ENCODE measurements around the gene KRT79.

KRT79 gene

DNA sequence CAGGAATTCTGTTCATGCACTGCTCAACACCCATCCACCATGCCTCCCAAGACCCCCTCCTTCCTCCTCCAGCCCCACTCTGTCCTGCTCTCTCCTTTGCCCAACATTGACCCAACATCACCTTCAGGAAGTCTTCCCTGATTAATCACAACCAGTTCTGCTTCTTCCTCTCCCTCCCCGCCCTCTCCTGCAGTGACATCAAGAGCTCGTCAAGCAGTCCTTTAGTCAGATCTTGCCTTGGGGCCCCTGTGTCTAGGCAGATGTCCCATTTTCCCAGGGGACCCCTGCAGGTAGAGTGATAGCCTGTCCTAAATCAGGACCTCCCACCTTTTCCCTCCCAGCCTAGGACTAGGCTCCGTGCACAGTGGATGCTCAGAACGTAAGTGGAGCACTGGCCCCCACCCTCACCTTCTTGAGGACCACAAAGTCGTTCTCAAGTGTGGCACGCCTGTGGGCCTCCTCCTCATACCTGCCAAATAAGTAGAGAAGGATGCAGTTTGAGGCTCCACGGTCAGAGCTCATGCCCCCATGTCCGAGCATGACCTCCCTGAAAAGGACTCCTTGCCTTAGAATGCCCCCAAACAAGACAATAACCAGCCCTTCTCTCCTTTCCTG is 12.4 kb upstream of the KRT79 start:
- TF ChIP-seq PAX5 (IDR thresholded peaks at IDR 0.05; ENCODE audit: insufficient read depth, low read length, severe bottlenecking) (no peak), TAF1 (IDR thresholded peaks at IDR 0.05; ENCODE audit: low read depth, low read length) (no peak), SPI1 (IDR thresholded peaks at IDR 0.05; ENCODE audit: low read depth, low read length) (no peak), POLR2A (IDR thresholded peaks at IDR 0.05; ENCODE audit: low read depth, low read length) (no peak), POU2F2 (IDR thresholded peaks at IDR 0.05; ENCODE audit: low read depth, low read length) (no peak), POLR2AphosphoS5 (IDR thresholded peaks at IDR 0.05; ENCODE audit: low read depth, low read length) (no peak)
- no peak for DNase-seq (ENCODE audit: insufficient read length, low spot score)
- no peak for FAIRE-seq

DNA sequence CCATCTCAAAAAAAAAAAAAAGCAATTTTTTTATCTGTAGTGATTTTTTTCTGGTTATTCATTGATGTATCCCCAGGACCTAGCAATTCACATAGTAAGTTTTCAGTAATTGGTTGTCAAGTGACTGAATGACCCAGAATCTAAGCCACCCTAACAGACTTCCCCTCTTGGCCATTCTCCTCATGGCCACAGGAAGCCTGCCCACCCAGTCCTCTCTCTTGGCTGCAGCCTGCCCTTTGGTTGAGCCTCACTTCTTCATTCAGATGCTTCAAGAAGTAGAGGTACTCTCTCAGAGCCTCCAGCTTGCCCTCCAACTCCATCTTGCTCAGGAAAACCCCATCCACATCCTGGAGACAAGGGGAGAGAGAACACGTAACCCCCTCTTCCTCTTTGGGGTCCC is 11.8 kb upstream of the KRT79 start:
- TF ChIP-seq POLR2A (IDR thresholded peaks at IDR 0.05; ENCODE audit: low read depth, low read length) (no peak), SPI1 (IDR thresholded peaks at IDR 0.05; ENCODE audit: low read depth, low read length) (no peak), POU2F2 (IDR thresholded peaks at IDR 0.05; ENCODE audit: low read depth, low read length) (no peak), TAF1 (IDR thresholded peaks at IDR 0.05; ENCODE audit: low read depth, low read length) (no peak), PAX5 (IDR thresholded peaks at IDR 0.05; ENCODE audit: insufficient read depth, low read length, severe bottlenecking) (no peak), POLR2AphosphoS5 (IDR thresholded peaks at IDR 0.05; ENCODE audit: low read depth, low read length) (no peak)
- DNase-seq (ENCODE audit: insufficient read length, low spot score) = no peak
- FAIRE-seq = no peak

DNA sequence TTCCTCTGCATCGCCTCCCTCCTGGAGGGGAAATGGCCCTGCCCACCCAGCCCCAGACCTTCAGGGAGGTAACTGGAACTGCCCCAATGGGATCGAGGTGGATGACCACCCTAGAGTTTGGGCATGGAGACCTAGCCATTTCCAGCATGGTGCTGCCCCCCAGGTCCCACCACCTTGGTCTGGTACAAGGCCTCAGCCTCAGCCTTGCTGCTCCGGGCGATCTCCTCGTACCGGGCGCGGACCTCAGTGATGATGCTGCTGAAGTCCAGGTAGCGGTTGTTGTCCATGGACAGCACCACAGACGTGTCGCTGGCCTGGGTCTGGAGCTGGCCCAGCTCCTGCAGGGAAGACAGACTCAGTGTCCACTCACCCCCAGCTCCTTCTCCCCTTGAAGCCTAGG is 10.3 kb upstream of the KRT79 start:
- FAIRE-seq (no peak), DNase-seq (ENCODE audit: insufficient read length, low spot score) (no peak)
- TF ChIP-seq POLR2AphosphoS5 (IDR thresholded peaks at IDR 0.05; ENCODE audit: low read depth, low read length) = no peak
- no peak for TF ChIP-seq POLR2A (IDR thresholded peaks at IDR 0.05; ENCODE audit: low read depth, low read length)
- TF ChIP-seq POU2F2 (IDR thresholded peaks at IDR 0.05; ENCODE audit: low read depth, low read length) = no peak
- no peak for TF ChIP-seq SPI1 (IDR thresholded peaks at IDR 0.05; ENCODE audit: low read depth, low read length)
- TF ChIP-seq TAF1 (IDR thresholded peaks at IDR 0.05; ENCODE audit: low read depth, low read length) = no peak
- TF ChIP-seq PAX5 (IDR thresholded peaks at IDR 0.05; ENCODE audit: insufficient read depth, low read length, severe bottlenecking) = no peak

DNA sequence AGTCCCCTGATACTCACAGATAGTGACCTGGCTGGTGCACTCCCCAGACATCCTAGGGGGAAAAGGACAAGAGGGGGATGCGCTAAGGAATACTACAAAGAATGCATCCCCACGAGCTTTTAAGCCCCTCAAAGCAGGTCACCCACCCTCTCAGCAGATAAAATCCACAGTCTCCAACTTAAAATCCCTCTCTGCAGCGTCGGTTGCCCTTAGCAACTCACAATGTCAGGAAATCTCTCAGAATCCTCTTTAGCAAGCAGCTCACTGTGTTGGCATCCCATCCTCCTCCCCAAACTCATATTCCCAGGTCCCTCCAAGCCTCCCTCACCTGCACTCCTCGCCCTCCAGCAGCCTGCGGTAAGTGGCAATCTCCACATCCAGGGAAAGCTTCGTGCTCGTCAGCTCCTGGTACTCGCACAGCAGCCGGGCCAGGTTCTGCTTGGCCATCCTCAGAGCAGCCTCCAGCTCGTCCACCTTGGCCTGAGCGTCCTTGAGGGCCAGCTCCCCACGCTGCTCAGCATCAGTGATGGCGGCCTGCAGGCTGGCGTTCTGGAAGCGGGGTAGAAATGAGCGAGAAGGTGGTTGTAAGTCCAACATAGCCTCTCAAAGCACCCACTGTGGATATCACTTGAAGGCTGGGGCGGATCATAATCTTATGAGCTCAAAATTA is 5.5 kb upstream of the KRT79 start:
- TF ChIP-seq TAF1 (IDR thresholded peaks at IDR 0.05; ENCODE audit: low read depth, low read length) (no peak), POLR2A (IDR thresholded peaks at IDR 0.05; ENCODE audit: low read depth, low read length) (no peak), SPI1 (IDR thresholded peaks at IDR 0.05; ENCODE audit: low read depth, low read length) (no peak), PAX5 (IDR thresholded peaks at IDR 0.05; ENCODE audit: insufficient read depth, low read length, severe bottlenecking) (no peak), POLR2AphosphoS5 (IDR thresholded peaks at IDR 0.05; ENCODE audit: low read depth, low read length) (no peak), POU2F2 (IDR thresholded peaks at IDR 0.05; ENCODE audit: low read depth, low read length) (no peak)
- FAIRE-seq (no peak), DNase-seq (ENCODE audit: insufficient read length, low spot score) (no peak)

DNA sequence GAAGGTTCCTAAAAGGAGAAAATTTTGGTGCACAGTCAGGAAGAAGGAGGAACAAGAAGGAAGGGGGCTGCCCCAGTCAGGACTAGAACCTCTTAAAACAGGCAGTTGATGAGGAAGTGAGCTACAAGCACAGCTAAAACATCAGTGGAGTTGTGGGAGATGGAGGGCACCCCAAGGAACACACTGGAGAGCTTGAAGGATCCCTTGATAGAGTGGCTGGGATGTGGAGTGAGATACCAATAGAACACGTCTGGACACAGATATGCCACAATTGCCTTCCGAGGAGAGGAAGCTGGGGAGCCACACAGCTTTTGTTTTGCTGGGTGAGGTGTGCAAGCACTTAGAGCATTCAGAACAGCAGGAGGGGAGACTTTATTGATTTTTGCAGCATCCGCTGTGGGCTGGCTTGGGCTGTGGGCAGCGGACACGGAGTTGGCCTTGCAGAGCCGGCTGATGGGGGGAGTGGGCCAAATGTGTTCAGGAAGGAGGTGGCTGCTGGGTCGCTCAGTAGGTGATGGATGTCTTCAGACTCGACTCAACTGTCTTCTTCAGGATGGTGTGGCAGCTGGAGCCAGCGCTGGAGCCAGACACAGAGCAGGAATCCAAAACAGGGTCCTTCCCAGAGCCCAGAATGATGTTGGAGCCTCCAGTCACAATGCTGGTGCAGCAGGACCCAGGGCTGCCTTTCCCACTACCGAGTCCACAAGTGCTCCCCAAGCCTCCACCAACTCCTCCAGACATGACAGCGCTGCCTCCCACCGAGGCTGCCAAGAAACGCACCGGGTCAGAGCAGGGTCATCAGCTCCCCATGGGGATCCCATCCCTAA is 4.7 kb upstream of the KRT79 start:
- TF ChIP-seq TAF1 (IDR thresholded peaks at IDR 0.05; ENCODE audit: low read depth, low read length) (no peak), POLR2AphosphoS5 (IDR thresholded peaks at IDR 0.05; ENCODE audit: low read depth, low read length) (no peak), POLR2A (IDR thresholded peaks at IDR 0.05; ENCODE audit: low read depth, low read length) (no peak), POU2F2 (IDR thresholded peaks at IDR 0.05; ENCODE audit: low read depth, low read length) (no peak), SPI1 (IDR thresholded peaks at IDR 0.05; ENCODE audit: low read depth, low read length) (no peak), PAX5 (IDR thresholded peaks at IDR 0.05; ENCODE audit: insufficient read depth, low read length, severe bottlenecking) (no peak)
- FAIRE-seq (no peak), DNase-seq (ENCODE audit: insufficient read length, low spot score) (no peak)

DNA sequence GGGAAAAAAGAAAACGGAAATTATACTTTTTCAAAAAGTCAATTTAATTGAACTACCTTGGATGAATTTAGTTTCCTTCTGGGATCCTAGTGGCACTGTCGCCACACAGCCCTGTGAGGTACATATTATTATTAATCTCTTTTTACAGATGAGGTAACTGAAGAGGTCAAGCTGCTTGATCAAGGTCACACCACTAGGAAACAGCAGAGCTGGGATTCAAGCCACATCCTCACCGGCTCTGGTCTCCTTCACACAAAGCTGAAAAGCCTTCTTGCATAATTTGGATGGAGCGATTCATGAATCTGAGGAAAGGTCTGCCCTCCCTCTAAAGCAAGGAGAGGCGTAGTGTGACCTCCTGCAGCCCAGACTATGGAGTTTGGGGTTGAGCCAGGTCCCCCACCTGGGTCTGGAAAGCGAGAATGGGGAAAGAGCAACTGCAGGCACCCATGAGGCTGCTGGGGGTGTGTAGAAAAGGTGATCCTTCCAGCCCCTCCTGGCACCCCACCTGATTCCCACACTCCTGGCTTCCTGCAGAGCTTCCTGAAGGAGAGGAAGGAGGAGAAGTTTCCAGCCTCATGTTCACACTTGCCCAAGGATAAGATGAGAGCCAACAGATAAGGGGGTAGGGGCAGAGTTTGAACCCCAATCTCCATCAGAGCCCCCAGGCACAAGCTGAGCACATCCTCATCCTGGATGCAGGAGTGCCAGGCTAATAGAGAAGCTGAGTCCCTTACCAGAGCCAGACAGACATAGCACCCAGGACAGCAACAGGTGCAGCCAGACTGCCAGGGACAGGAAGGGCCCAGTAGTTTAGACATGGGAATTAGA is 3.9 kb upstream of the KRT79 start:
- TF ChIP-seq POU2F2 (IDR thresholded peaks at IDR 0.05; ENCODE audit: low read depth, low read length) (no peak), PAX5 (IDR thresholded peaks at IDR 0.05; ENCODE audit: insufficient read depth, low read length, severe bottlenecking) (no peak), SPI1 (IDR thresholded peaks at IDR 0.05; ENCODE audit: low read depth, low read length) (no peak), POLR2AphosphoS5 (IDR thresholded peaks at IDR 0.05; ENCODE audit: low read depth, low read length) (no peak), POLR2A (IDR thresholded peaks at IDR 0.05; ENCODE audit: low read depth, low read length) (no peak), TAF1 (IDR thresholded peaks at IDR 0.05; ENCODE audit: low read depth, low read length) (no peak)
- DNase-seq (ENCODE audit: insufficient read length, low spot score) = no peak
- no peak for FAIRE-seq

DNA sequence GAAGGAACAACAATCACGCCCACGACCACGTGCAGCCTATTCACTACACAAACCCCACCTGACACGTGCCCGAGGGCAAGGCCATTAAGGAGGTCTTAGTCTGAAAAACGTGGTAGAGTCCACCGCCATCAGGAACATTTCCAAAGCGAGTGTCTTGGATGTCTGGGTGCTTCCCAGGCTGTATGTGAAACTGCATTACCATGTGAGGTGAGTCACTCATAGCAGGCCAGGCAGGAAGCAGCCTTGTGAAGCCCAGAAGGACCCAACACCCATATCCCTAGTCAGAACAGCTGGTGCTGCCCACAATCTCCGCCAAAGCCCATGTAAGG is 3.3 kb upstream of the KRT79 start:
- DNase-seq (ENCODE audit: insufficient read length, low spot score) (no peak), FAIRE-seq (no peak)
- TF ChIP-seq PAX5 (IDR thresholded peaks at IDR 0.05; ENCODE audit: insufficient read depth, low read length, severe bottlenecking) = no peak
- TF ChIP-seq SPI1 (IDR thresholded peaks at IDR 0.05; ENCODE audit: low read depth, low read length) = no peak
- no peak for TF ChIP-seq POLR2AphosphoS5 (IDR thresholded peaks at IDR 0.05; ENCODE audit: low read depth, low read length)
- no peak for TF ChIP-seq POU2F2 (IDR thresholded peaks at IDR 0.05; ENCODE audit: low read depth, low read length)
- TF ChIP-seq TAF1 (IDR thresholded peaks at IDR 0.05; ENCODE audit: low read depth, low read length) = no peak
- no peak for TF ChIP-seq POLR2A (IDR thresholded peaks at IDR 0.05; ENCODE audit: low read depth, low read length)

DNA sequence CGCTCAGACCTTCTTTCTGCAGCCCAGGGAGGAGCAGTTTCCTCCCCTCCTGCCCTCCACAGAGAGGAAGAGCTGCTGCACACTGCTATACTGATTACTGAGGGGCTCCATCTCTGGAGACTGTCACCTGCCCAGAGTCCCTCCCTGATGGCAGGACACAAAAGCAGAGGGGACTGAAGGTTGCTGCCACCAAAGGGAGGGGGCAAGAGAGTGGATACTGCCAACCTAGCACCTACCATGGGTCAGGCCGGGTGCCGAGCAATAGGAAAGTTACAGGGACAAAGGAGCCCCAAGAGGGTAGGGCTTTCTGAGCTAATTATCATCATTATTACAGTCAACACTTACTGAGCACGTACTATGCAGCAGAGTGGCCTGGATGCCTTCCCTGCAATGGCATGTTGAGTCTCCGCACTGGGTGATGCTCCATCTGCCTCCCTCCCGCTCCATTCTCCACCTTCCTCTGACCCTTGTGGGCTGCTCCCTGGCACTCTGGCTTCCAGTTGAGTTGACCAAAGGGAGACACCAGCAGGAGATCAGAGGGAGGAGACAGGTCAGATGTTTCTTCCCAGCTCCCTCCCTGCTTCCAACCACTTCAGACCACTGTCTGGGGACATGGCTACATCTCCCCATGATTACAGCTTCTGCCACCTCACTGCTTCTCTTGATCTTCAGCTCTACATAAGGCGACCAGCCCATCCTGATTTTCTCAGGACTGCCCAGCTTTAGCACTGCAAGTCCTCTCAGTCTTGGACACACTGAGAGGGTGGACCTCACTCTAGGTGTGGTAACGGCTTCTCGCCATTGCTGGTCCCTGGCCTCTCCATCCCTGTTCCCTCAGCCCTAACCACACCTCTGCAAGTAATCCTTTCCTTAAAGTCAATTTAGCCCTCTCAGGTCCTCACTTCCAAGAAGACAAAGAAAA is 2.6 kb upstream of the KRT79 start:
- no peak for FAIRE-seq
- no peak for DNase-seq (ENCODE audit: insufficient read length, low spot score)
- no peak for TF ChIP-seq PAX5 (IDR thresholded peaks at IDR 0.05; ENCODE audit: insufficient read depth, low read length, severe bottlenecking)
- no peak for TF ChIP-seq POU2F2 (IDR thresholded peaks at IDR 0.05; ENCODE audit: low read depth, low read length)
- no peak for TF ChIP-seq SPI1 (IDR thresholded peaks at IDR 0.05; ENCODE audit: low read depth, low read length)
- TF ChIP-seq TAF1 (IDR thresholded peaks at IDR 0.05; ENCODE audit: low read depth, low read length) = no peak
- TF ChIP-seq POLR2AphosphoS5 (IDR thresholded peaks at IDR 0.05; ENCODE audit: low read depth, low read length) = no peak
- no peak for TF ChIP-seq POLR2A (IDR thresholded peaks at IDR 0.05; ENCODE audit: low read depth, low read length)

All from GM12891 (cell line).